PC-3 (cell line): ENCODE results near the gene TOP2A.

Experiments used
- EZH2 ChIP-seq: fragments of 300-600 bp; sonication (generic); IDR thresholded peaks from one replicate; pipeline ENCODE4 v1.6.1; 2017; ENCODE audit warnings: antibody characterized with exemption, mild to moderate bottlenecking, low read length; ENCODE audit not compliant: unreplicated experiment
- EZH2phosphoT487 ChIP-seq: fragments of 300-600 bp; sonication (generic); IDR thresholded peaks from 2 replicates; pipeline ENCODE4 v1.6.1; 2018; ENCODE audit warnings: mild to moderate bottlenecking, antibody characterized with exemption, low read length, borderline replicate concordance
- TF ChIP-seq, protein P1 (sequence below): fragments of 300-600 bp; sonication (generic); conservative IDR thresholded peaks from 2 replicates; pipeline ENCODE4 v1.5.1; 2017; ENCODE audit warnings: antibody characterized with exemption, low read depth, mild to moderate bottlenecking, low read length

DNA sequence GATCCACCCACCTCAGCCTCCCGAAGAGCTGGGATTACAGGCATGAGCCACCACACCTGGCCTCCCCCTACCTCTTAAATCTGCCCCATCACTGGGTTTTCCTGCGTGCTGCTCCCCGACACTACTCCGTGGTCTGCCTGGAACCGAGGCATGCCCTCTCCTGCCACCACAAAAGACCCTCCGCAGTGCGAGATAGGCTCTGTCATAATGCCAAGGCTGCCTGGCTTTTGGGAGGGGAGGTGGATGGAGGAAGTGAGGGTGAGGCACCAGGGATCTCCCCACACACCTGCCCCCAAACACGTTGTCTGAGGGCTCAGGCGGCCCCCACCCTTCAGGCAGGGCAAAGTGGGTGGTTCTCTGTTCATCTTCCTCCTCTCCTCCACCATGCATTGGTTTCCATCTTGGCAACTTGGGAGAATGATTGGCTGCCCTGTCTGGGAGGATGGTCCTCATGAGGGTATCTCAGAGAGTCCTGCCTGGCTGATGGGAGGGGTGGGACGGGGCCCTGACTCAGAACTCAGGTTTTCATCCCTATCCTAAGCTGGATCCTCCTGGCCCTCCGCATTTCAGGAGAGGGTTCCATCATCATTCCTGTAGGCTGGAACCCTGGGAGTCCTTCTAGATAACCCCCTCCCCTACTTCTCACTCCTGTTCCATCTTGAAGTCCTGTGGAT is 48.7 kb upstream of the TOP2A start:
- TF ChIP-seq, protein P1, sequence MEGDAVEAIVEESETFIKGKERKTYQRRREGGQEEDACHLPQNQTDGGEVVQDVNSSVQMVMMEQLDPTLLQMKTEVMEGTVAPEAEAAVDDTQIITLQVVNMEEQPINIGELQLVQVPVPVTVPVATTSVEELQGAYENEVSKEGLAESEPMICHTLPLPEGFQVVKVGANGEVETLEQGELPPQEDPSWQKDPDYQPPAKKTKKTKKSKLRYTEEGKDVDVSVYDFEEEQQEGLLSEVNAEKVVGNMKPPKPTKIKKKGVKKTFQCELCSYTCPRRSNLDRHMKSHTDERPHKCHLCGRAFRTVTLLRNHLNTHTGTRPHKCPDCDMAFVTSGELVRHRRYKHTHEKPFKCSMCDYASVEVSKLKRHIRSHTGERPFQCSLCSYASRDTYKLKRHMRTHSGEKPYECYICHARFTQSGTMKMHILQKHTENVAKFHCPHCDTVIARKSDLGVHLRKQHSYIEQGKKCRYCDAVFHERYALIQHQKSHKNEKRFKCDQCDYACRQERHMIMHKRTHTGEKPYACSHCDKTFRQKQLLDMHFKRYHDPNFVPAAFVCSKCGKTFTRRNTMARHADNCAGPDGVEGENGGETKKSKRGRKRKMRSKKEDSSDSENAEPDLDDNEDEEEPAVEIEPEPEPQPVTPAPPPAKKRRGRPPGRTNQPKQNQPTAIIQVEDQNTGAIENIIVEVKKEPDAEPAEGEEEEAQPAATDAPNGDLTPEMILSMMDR: no peak
- TF ChIP-seq EZH2 (no peak), EZH2phosphoT487 (no peak)
